Embryonic facial prominence (tissue), 1 donor: ENCODE measurements around the gene PCMTD2.

Experiments used
- DNase-seq: peaks from one replicate; pipeline ENCODE4 v3.0.0-alpha.2; 2016; ENCODE audit errors: extremely low spot score

Gene PCMTD2

GRCh38 chr20:64255361-64256281 lies at the start of gene PCMTD2:
Gene PCMTD2 (plus strand): TSS chr20:64255748. CDS start chr20:64259966, 4,218 bp downstream.
- peak; percentile 70 for DNase-seq

DNA sequence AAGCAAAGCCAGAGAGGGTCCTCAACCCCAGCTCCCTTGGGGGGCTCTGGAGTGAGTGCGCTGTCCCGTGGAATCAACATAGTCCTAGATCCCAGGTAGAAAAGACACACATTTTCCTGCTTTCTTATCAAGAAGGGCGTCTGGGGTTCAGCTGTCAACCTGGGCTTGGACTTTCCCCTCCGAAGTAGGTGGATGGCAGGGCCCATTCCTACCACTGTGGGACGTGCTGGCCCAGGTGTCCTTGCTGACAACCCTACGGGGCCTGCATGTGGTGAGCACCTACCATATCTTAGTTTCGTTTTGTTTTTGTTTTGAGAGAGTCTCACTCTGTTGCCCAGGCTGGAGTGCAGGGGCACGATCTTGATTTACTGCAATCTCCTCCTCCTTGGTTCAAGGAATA lies 48.9 kb upstream of the PCMTD2 start:
- no peak for DNase-seq

GRCh38 chr20:64207641-64208590 lies 47.6 kb upstream of the PCMTD2 start:
- no peak for DNase-seq

- DNase-seq, result no peak
Observed at GRCh38 chr20:64209148-64209547, 46.4 kb upstream of the PCMTD2 start.

- no peak for DNase-seq
Observed at GRCh38 chr20:64210656-64211369, 44.7 kb upstream of the PCMTD2 start.

DNA sequence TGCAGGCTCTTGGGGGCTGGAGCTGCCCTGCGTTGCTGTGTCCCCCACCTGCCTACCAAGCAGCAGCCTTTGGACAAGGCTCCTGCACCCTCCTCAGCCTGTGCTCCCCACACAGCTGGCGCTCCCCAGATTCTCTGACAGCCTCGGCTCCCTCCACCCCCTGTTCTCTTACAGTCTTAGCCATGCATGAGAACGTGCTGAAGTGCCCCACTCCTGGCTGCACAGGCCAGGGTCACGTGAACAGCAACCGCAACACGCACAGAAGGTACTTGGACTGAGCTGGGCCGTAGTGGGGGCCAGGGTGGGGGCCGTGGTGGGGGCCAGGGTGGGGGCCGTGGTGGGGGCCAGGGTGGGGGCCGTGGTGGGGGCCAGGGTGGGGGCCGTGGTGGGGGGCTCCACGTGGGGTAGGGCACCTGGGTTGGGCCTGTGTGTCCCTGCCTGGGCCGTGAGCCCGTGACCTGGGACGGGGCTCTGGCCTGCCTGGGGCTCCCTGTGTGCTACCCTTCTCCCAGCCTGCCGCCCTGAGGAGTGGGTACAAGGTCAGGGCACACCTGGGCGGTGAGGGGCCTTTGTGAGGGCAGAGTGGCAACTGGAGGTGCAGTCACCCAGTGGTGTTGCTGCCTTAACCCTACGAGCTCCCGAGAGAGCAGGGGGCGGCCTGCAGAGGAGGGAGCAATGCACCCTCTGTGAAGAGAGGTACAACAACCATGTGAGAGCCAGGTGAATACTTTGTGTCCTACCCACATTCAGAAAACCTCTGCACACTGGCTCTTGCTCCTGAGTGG lies 43.5 kb upstream of the PCMTD2 start:
- DNase-seq, result no peak

GRCh38 chr20:64212755-64213154 lies 42.8 kb upstream of the PCMTD2 start:
- DNase-seq, result no peak

DNA sequence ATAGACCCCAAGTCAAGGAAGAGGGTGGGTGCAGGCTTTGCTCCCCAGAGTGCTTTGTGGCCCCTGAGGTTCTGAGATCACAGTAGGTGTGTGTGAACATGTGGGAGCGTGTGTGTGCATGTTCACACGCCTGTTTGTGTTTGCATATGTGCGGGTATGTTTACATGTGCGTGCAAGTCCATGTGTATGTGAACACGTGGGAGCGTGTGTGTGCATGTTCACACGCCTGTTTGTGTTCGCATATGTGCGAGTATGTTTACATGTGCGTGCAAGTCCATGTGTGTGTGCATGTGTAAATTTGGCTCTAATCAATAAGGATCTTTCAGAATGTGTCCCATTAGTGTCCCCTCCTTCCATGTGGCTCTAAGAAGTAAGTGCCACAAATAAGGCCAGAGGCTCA lies 41.4 kb upstream of the PCMTD2 start:
- no peak for DNase-seq

DNA sequence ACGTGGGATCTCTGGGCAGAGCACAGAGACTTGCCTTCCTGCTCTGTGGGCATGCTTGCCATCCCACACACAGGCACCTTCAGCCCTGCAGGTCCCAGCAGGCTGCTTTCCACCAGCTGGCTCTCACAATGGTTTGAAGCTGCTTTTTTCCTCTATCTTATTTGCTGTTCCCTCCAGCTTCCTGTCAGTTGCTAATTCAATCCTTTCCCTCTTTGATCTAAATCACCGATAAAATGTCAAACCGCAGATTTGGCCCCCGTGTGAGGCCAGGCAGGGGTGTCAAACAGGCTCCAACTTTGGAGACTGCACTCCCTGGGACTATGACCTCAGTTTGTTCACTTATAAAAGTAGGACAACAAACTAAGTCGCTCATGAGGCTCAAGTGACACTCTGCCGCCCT lies 40.6 kb upstream of the PCMTD2 start:
- no peak for DNase-seq

- no peak for DNase-seq
Observed at GRCh38 chr20:64216036-64216435, 39.5 kb upstream of the PCMTD2 start.

- DNase-seq, result no peak
Observed at GRCh38 chr20:64216910-64217309, 38.6 kb upstream of the PCMTD2 start.

DNA sequence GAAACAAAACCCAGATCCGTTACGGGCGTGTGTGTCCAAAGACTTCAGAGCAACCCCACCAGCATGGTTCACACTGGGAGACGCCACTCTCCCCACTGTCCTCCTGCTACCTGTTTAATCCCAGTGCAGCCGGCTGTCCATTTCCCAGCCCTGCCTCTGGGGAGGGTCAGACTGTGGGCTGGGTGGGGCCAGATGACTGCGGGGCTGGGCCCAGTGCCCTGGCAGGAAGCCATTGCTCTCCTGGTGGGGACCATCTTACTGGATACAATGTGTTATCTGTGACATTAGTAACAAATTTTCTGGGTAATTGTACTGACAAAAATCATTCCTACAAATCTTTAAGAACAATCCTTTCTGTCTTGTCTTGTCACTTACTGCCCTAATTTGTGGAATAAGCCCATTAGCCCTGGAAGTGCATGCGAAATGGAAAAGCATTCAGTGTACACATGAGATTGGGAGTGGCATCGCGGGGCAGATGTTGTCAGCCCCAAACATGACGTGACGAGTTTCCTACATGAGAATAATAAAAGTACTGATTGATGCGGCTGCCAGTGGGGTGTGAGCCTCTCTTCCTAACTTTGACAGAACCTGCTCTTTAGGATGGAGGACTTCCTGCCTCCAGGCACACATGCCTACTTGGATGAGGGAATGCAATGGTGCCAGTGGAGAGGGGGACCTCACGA lies 37.9 kb upstream of the PCMTD2 start:
- no peak for DNase-seq

- no peak for DNase-seq
Observed at GRCh38 chr20:64219202-64219601, 36.3 kb upstream of the PCMTD2 start.

DNA sequence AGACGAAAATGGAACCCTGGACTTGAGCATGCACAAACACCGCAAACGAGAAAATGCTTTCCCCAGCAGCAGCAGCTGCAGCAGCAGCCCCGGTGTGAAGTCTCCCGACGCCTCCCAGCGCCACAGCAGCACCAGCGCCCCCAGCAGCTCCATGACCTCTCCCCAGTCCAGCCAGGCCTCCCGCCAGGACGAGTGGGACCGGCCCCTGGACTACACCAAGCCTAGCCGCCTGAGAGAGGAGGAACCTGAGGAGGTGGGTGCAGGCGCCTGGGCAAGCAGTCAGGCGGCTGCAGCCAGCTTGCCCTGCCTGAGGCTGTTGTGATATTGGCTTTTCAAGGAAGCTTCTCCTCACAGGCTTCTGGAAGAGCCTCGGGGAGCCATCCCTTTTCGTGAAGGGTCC lies 35.8 kb upstream of the PCMTD2 start:
- DNase-seq, result no peak

- no peak for DNase-seq
Observed at GRCh38 chr20:64220420-64220819, 35.1 kb upstream of the PCMTD2 start.

GRCh38 chr20:64220891-64221527 lies 34.5 kb upstream of the PCMTD2 start:
- no peak for DNase-seq

DNA sequence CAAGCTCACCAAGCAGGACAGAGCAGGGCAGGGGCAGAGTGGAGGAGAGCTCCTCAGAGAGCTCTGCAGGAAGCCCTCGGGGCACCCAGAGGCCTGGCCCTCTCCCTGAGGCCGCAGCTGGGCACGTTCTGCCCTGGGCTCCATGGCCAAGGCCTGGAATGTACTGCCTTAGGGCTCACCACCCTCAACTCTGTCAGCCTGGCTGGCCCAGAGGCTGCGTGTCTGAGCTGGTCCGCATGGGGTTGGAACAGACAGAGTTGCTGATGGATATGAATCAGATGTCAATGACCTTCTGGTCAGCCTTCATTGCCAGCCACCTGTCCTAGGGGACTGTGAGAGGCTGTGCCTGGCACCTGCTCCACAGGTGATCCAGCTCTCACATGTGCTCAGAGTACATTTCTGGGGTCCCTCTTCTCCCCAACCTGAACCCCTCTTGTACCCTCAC lies 33.2 kb upstream of the PCMTD2 start:
- no peak for DNase-seq

- DNase-seq, result no peak
Observed at GRCh38 chr20:64222851-64223525, 32.6 kb upstream of the PCMTD2 start.

DNA sequence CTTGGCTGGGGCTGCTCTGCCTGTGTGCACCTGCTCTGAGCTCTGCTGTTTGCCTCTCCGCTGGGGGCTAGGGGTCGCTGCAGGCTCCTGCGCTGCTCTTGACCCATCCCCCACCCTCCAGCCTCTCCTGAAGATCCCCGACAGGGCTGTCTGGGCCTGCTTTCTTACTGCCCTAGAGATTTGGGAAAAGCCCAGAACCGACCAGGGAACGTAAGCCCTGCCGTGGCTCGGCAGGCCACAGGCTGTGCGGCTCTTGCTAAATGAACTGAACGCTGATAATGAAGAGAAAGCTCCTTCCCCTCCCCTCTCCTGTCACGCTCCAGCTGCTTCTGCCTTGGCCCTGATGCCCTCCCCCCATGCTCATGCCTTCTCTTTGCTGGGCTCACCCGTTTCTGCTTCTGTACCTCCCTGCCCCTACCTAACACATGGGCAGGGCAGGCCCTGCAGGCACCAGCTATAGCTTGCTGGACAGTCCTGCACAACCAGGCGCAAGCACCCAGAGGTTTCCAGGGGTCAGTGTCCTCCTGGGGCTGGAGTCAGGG lies 32.0 kb upstream of the PCMTD2 start:
- DNase-seq, result no peak
